ENCODE results near the gene FBXL20.

- TF ChIP-seq, protein P1, sequence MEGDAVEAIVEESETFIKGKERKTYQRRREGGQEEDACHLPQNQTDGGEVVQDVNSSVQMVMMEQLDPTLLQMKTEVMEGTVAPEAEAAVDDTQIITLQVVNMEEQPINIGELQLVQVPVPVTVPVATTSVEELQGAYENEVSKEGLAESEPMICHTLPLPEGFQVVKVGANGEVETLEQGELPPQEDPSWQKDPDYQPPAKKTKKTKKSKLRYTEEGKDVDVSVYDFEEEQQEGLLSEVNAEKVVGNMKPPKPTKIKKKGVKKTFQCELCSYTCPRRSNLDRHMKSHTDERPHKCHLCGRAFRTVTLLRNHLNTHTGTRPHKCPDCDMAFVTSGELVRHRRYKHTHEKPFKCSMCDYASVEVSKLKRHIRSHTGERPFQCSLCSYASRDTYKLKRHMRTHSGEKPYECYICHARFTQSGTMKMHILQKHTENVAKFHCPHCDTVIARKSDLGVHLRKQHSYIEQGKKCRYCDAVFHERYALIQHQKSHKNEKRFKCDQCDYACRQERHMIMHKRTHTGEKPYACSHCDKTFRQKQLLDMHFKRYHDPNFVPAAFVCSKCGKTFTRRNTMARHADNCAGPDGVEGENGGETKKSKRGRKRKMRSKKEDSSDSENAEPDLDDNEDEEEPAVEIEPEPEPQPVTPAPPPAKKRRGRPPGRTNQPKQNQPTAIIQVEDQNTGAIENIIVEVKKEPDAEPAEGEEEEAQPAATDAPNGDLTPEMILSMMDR (IDR thresholded peaks at IDR 0.05): no peak
- TF ChIP-seq FOXM1 (IDR thresholded peaks at IDR 0.05; ENCODE audit: low read depth): no peak
- TF ChIP-seq GABPA (IDR thresholded peaks at IDR 0.05; ENCODE audit: low read depth): no peak
- no peak for TF ChIP-seq FOXJ3 (CRISPR knock-in tag; IDR thresholded peaks at IDR 0.05)
- no peak for TF ChIP-seq FOSL2 (IDR thresholded peaks at IDR 0.05; ENCODE audit: borderline replicate concordance, low read depth)
- no peak for TF ChIP-seq CHD2 (IDR thresholded peaks at IDR 0.05; ENCODE audit: low read length, partially characterized antibody)
- TF ChIP-seq MXI1 (IDR thresholded peaks at IDR 0.05; ENCODE audit: low read depth, low read length): no peak
- no peak for TF ChIP-seq MAX (IDR thresholded peaks at IDR 0.05; ENCODE audit: low read depth)
- no peak for TF ChIP-seq ZBTB33 (IDR thresholded peaks at IDR 0.05; ENCODE audit: borderline replicate concordance, low read depth)
- TF ChIP-seq TCF12 (IDR thresholded peaks at IDR 0.05): no peak
- no peak for TF ChIP-seq RFX5 (IDR thresholded peaks at IDR 0.05; ENCODE audit: low read length)
- no peak for TF ChIP-seq POLR2AphosphoS5 (IDR thresholded peaks at IDR 0.05; ENCODE audit: low read depth, low read length)
These were observed 181.7 kb downstream of the FBXL20 start for GRCh38 chr17:39219647-39220154.

Measured in SK-N-SH (cell line).